GM19372 (cell line): ENCODE data around the gene SRPK2.

Experiments used
- ATAC-seq: cut with Tn5 transposase; IDR thresholded peaks from one replicate; pipeline ENCODE4 v1.9.1; 2021; ENCODE audit warnings: mild to moderate bottlenecking, low read depth, moderate library complexity; ENCODE audit not compliant: unreplicated experiment

SRPK2 gene

DNA sequence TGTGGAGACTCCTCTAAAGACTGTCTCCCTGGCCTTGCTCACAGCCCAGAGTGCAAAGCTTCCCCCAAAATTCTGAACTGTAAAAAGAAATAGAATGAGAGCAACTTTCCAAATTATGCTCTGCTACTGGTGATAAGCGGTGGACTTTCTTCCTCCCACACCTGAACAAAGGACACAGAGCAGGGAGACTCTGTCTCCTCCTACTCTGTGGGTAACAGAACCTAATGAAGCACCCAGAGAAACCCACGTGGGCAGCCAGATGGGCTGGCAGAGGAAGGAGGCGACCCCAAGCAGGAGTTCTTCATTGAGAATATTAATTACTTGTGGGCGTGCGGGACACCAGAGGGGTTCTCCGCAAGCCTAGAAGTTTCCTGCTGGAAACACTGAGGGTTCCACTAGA lies 235.2 kb downstream of the SRPK2 start:
- no peak for ATAC-seq

- ATAC-seq = no peak
Observed at GRCh38 chr7:105151152-105151551, 237.6 kb downstream of the SRPK2 start.

DNA sequence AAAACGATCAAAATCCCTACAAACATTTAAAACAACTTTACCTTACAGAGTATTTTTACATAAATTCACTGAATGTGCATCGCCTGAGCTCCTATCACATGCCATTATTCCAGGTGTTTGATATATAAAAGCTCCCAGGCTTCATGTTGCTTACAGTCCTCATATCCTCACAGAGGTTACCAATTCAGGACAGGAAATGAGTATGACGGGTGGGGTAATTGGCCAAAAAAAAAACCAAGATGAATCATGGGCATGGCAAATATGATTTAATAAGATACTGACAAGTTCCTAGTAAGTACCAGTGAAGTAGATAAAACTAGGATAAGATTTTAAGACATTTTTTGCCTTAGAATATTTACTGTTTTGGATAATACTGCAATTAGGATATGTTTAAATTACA lies 238.9 kb downstream of the SRPK2 start:
- no peak for ATAC-seq

DNA sequence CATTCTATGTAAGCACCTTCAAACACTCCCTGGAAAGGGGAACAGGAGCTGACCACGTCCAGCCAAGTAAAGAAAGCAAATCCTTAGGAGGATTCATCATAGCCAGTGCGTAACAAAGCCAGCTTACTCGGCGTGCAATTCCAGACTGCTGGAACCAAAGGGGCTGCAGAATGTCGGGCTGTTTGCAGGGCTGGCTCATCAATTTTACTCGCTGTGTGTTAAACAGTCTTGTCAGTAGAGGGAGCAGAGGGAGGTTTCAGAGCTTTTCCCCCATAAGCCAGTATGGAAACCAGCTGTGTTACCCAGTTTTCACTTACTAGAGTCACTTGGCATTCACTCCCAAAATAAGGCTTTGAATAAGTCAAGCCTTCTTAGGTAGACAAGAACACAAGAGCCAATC lies 247.7 kb downstream of the SRPK2 start:
- no peak for ATAC-seq

DNA sequence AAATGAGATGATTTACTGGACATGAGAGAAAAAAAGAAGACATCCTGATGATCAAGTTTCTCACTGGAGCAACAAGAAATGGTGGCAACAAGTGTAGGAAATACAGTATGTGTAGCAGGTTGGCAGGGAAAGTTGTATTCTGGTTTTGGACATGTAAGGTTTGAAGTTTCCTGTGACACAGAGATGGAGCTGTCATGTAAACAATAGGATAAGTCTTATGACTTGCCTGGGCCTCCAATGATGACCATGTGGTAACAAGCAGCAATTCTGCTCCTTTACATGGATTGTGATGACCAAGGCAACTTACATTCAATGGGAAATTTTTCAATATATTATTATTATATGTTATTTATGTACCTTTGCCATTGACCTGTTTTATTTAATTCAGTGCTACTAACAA lies 249.3 kb downstream of the SRPK2 start:
- no peak for ATAC-seq

DNA sequence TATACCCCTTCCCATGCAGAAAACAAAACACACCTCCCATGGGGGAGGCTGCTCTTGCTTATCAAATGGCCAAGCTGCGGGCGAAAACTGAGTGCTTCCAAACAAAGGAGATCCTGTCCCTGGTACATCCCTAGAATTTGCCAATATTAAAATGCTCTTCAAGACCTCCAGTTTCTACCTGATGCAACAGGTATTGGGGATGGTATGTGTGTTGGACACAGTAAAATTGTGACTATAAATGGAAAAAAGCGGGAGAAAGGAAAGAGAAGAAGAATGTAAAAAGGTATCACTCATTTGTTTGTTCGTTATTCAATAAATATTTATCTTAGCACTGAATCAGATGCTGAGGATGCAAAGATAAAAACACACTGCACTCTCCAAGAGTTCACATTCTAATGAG lies 250.8 kb downstream of the SRPK2 start:
- no peak for ATAC-seq

GRCh38 chr7:105136221-105136620 lies 252.5 kb downstream of the SRPK2 start:
- no peak for ATAC-seq

GRCh38 chr7:105133986-105134655 lies 254.6 kb downstream of the SRPK2 start:
- ATAC-seq = no peak

GRCh38 chr7:105133358-105133757 lies 255.4 kb downstream of the SRPK2 start:
- no peak for ATAC-seq

DNA sequence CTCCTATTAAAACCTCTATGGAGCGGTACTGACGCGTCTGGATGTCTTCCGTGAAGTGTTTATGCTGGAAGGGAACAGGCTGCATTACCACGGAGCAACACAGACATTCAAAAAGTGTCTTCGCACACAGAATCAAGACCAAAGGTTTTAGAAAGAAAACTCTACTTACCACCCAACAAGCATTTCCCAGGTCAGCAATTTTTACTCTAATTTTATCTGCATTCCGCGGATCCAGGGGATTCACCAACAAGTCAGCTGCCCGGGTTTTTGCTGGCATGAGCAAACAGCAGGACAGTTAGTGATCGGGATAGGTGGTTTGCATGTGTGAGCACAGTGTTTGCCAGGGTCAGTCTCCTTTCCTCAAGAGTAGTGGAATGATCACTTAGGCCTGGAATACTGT lies 255.9 kb downstream of the SRPK2 start:
- no peak for ATAC-seq

- ATAC-seq = no peak
Observed at GRCh38 chr7:105132335-105132734, 256.4 kb downstream of the SRPK2 start.

- ATAC-seq = no peak
Observed at GRCh38 chr7:105131890-105132289, 256.8 kb downstream of the SRPK2 start.

DNA sequence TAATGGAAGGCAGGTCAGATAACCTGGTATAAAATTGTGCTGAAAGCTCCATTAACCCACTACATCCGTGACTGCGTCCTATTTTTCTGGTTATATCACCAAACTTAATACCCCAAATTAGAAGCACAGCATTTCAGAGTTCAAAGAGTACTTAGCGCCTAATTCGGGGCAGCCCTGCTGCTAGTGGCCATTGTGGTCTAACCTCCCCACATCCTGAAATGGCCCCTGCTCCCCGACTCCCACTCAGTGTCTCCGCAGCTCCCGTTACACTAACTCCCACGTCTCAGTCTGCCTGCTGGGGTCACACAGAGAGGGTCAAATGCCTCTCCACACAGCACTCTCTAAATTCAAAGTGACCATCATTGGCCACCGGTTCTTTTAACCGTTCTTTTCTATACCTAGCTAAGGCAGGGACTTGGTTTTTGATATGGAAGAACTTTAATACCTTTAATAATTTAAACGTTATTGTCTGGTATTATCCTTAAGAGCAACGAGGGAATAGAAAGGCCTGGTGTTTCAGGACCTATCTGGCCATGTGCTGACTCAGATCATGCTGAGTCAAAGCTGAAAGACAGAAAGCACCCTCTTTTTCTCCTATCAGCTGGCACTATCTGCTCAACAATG lies 257.6 kb downstream of the SRPK2 start:
- ATAC-seq = peak; percentile 55

DNA sequence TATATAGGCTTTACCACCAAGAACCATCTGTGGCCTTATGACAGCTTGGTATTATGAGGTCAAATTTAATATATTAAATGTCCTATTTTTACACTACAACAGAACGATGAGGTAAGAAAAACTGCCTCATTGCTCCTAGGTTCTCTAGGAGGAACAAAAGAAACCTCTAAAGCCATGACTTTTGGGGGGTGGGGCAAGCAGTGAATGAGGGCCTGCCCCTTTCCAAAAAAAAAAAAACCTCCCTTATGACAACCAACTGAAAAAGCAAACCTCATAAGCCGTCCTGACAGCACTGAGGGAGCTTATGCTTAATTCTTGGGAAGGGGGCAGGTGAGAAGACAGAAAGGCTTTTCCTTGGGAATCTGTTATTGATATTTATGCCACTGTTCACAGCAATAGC lies 258.1 kb downstream of the SRPK2 start:
- ATAC-seq = no peak

GRCh38 chr7:105130048-105130447 lies 258.7 kb downstream of the SRPK2 start:
- ATAC-seq = no peak

- no peak for ATAC-seq
Observed at GRCh38 chr7:105127179-105127578, 261.5 kb downstream of the SRPK2 start.

GRCh38 chr7:105126436-105126975 lies 262.2 kb downstream of the SRPK2 start:
- no peak for ATAC-seq

DNA sequence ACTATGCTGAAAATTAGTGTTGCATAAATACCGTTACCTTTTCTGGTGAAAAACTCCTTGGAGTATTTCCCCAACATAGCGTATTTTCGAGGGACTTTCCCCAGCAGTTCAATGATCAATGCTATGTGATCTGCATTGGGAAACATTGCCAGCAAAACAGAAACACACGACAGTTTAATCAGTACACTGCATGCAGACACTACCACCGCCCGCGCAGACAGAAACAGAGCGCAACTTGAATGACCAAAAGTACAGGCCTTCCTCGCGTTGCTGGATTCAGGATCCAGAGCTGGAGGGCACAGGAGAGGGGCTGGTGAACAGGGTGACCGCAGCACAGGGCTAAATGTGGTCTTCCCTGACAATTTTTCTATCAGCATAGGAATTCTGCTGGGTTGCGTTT lies 263.0 kb downstream of the SRPK2 start:
- no peak for ATAC-seq

GRCh38 chr7:105122619-105123018 lies 266.1 kb downstream of the SRPK2 start:
- ATAC-seq = no peak

GRCh38 chr7:105118612-105119600 lies 269.8 kb downstream of the SRPK2 start:
- no peak for ATAC-seq
